Measurements from ENCODE around the gene SUPT20H.

SUPT20H gene

DNA sequence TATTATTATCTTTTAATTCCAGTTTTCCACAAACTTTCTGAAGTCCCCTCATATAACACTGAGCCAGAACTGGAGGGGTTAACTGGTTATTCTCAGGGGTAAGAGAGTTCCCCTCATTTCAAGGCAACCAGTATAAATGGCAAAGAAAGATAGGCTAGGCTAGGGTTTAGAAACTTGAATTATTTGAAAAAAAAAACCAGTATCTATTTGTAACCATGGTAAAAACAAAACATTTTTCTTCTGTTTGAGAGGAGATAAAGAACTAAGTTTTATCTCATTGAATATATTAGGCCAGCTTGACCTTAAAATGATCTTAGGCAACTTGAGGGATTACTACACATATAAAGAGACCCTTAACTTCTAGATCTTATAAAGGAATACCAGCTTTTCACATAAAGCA is 19.6 kb downstream of the SUPT20H start:
- CTCF ChIA-PET, result no interaction called here

DNA sequence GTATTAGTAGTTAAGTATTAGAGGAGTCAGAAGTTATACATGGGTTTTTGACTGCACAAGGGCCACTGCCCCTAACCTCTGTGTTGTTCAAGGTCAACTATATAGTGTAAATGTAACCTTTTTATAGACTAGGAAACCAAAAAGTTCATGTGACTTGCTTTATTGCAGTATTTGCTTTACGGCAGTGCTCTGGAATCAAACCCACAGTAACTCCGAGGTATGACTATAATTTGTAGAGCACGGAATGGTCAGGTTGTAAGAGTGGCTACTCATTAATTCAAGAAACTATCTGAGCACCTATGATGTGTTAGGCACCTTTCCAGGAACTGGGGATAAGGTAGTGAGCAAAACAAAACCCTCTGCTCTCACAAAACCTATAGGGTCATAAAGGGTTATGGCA is 22.2 kb downstream of the SUPT20H start:
- no peak for DNase-seq (ENCODE audit: extremely low spot score)
- TF ChIP-seq LEF1 (IDR thresholded peaks at IDR 0.05; ENCODE audit: borderline replicate concordance) (no peak), TARDBP (IDR thresholded peaks at IDR 0.05) (no peak), FOXK2 (IDR thresholded peaks at IDR 0.05) (no peak), HDGF (IDR thresholded peaks at IDR 0.05; ENCODE audit: borderline replicate concordance) (no peak), CTBP1 (IDR thresholded peaks at IDR 0.05; ENCODE audit: borderline replicate concordance) (no peak), BHLHE40 (IDR thresholded peaks at IDR 0.05; ENCODE audit: borderline replicate concordance) (no peak), SUZ12 (IDR thresholded peaks at IDR 0.05) (no peak), FOXM1 (IDR thresholded peaks at IDR 0.05; ENCODE audit: borderline replicate concordance) (no peak)
- TF ChIP-seq, protein P1, sequence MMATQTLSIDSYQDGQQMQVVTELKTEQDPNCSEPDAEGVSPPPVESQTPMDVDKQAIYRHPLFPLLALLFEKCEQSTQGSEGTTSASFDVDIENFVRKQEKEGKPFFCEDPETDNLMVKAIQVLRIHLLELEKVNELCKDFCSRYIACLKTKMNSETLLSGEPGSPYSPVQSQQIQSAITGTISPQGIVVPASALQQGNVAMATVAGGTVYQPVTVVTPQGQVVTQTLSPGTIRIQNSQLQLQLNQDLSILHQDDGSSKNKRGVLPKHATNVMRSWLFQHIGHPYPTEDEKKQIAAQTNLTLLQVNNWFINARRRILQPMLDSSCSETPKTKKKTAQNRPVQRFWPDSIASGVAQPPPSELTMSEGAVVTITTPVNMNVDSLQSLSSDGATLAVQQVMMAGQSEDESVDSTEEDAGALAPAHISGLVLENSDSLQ (IDR thresholded peaks at IDR 0.05), result no peak
- CTCF ChIA-PET, result no interaction called here
- POLR2A ChIA-PET, result no interaction called here

More for the DNA sequence above, 19.6 kb downstream of the SUPT20H start:
- no peak for DNase-seq (ENCODE audit: extremely low spot score)
- no peak for TF ChIP-seq FOXM1 (IDR thresholded peaks at IDR 0.05; ENCODE audit: borderline replicate concordance)
- no peak for TF ChIP-seq ZNF384 (IDR thresholded peaks at IDR 0.05)
- no peak for TF ChIP-seq LEF1 (IDR thresholded peaks at IDR 0.05; ENCODE audit: borderline replicate concordance)
- TF ChIP-seq TARDBP (IDR thresholded peaks at IDR 0.05), result no peak
- TF ChIP-seq FOXA1 (IDR thresholded peaks at IDR 0.05), result no peak
- no peak for TF ChIP-seq CTBP1 (IDR thresholded peaks at IDR 0.05; ENCODE audit: borderline replicate concordance)
- TF ChIP-seq SP1 (IDR thresholded peaks at IDR 0.05), result no peak
- TF ChIP-seq FOXK2 (IDR thresholded peaks at IDR 0.05), result no peak
- TF ChIP-seq ARNT (IDR thresholded peaks at IDR 0.05), result no peak
- TF ChIP-seq, protein P1 (IDR thresholded peaks at IDR 0.05), result no peak
- TF ChIP-seq HDGF (IDR thresholded peaks at IDR 0.05; ENCODE audit: borderline replicate concordance), result no peak
- no peak for TF ChIP-seq SUZ12 (IDR thresholded peaks at IDR 0.05)
- no peak for TF ChIP-seq ELF4 (IDR thresholded peaks at IDR 0.05)
- no peak for TF ChIP-seq BHLHE40 (IDR thresholded peaks at IDR 0.05; ENCODE audit: borderline replicate concordance)
- no peak for TF ChIP-seq L3MBTL2 (conservative IDR thresholded peaks at IDR 0.05)
- TF ChIP-seq NFRKB (IDR thresholded peaks at IDR 0.05), result no peak
- POLR2A ChIA-PET, result no interaction called here

DNA sequence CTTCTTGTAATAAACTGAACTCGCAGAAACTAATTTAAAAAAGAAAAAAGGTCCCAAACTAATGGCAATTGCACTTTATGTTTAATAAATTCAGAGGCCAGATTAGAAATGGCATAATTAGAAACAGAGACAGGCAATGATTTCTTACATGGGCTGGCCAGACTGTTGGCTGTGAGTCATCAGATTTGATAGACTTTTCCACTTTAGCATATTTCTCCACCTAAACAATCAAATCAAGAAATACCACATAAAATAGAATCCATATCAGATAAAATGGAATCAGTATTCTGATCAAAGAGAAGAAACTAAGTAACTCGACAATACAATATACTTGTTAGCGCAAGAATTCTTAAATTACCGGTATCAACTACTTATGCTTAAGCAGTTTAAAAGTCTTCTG is 29.9 kb downstream of the SUPT20H start:
- no peak for DNase-seq (ENCODE audit: extremely low spot score)

DNA sequence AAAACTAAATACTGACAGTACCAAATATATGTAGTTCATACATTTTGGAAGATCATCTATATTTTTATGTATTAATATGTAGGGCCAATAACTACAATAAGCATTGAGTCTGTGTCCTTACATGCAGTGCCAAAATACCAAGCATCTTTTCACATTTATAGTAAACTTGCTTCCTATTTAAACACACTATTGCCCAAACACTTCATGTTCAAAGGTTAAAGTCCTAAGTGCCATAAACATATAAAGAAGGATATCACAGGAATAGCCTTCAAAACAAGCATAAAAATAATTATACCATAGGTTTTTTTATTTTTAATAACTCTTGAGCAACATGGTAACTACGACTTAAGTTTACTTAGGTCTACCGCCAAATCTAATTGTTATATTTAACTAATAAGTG is 31.8 kb downstream of the SUPT20H start:
- DNase-seq (ENCODE audit: extremely low spot score), result no peak
- ChIA-PET POLR2A (no interaction called here), CTCF (interaction anchor here (0.6 kb wide), 1 partner anchor 19 kb away, joined by 3 read pairs; no protein-coding TSS in a partner anchor)
- TF ChIP-seq L3MBTL2 (conservative IDR thresholded peaks at IDR 0.05) (no peak), SP1 (IDR thresholded peaks at IDR 0.05) (no peak), TARDBP (IDR thresholded peaks at IDR 0.05) (no peak)

More for the DNA sequence above, 29.9 kb downstream of the SUPT20H start:
- ChIA-PET POLR2A (interaction anchor here (1.1 kb wide), 1 partner anchor 30 kb away, joined by 3 read pairs; no protein-coding TSS in a partner anchor), CTCF (no interaction called here)
- TF ChIP-seq L3MBTL2 (conservative IDR thresholded peaks at IDR 0.05) (no peak), CTBP1 (IDR thresholded peaks at IDR 0.05; ENCODE audit: borderline replicate concordance) (no peak), LEF1 (IDR thresholded peaks at IDR 0.05; ENCODE audit: borderline replicate concordance) (no peak), ELF4 (IDR thresholded peaks at IDR 0.05) (no peak), FOXA1 (IDR thresholded peaks at IDR 0.05) (no peak)

DNA sequence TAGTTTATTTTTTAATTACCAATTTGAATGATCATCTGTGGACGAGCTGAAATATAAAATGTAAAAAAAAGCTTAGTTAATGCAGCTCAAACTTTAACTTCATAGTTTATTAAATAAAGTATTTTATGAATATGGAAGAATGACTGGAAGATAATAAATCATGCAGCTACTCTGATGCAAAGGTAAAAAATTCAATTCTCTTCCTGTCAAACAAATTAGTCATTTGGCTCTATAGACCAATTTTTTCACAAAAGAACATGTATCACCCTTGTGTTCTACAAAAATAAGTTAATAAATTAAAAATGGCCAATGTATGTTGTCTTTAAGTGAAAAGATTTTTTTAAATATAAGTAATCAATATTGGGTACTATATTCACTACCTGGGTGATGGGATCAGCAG is 32.7 kb downstream of the SUPT20H start:
- ChIA-PET POLR2A (no interaction called here), CTCF (no interaction called here)
- no peak for DNase-seq (ENCODE audit: extremely low spot score)
- TF ChIP-seq ZNF384 (IDR thresholded peaks at IDR 0.05) (no peak), ARNT (IDR thresholded peaks at IDR 0.05) (no peak), SP1 (IDR thresholded peaks at IDR 0.05) (no peak), FOXA1 (IDR thresholded peaks at IDR 0.05) (no peak), NFRKB (IDR thresholded peaks at IDR 0.05) (no peak), CTBP1 (IDR thresholded peaks at IDR 0.05; ENCODE audit: borderline replicate concordance) (no peak), LEF1 (IDR thresholded peaks at IDR 0.05; ENCODE audit: borderline replicate concordance) (no peak), HDGF (IDR thresholded peaks at IDR 0.05; ENCODE audit: borderline replicate concordance) (no peak), TARDBP (IDR thresholded peaks at IDR 0.05) (no peak), SUZ12 (IDR thresholded peaks at IDR 0.05) (no peak)
- TF ChIP-seq, protein P1 (IDR thresholded peaks at IDR 0.05), result no peak

DNA sequence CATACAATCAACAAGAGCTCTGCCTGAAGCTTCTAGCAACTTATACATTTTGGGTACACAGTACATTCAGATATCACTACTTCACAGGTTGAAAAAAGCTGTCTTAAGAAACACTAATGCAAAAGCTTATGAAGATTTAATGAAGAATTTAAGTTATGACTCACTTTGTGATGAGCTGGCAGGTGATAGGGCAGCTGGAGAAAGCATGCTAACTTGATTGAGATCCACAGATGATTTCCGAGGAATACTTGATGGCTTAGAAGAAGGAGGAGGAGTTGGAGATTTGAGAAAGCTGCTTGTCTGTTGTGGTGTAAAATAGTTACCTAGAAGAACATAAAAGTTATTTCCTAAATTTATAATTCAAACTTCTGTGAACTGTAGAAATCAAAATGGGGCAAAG is 35.6 kb downstream of the SUPT20H start:
- POLR2A ChIA-PET, result interaction anchor here (1.3 kb wide), 1 partner anchor 24 kb away, joined by 3 read pairs; no protein-coding TSS in a partner anchor
- TF ChIP-seq FOXM1 (IDR thresholded peaks at IDR 0.05; ENCODE audit: borderline replicate concordance) (no peak), NFRKB (IDR thresholded peaks at IDR 0.05) (no peak), LEF1 (IDR thresholded peaks at IDR 0.05; ENCODE audit: borderline replicate concordance) (no peak), SP1 (IDR thresholded peaks at IDR 0.05) (no peak), HDGF (IDR thresholded peaks at IDR 0.05; ENCODE audit: borderline replicate concordance) (no peak)
- TF ChIP-seq, protein P1 (IDR thresholded peaks at IDR 0.05), result no peak
- CTCF ChIA-PET, result no interaction called here
- no peak for DNase-seq (ENCODE audit: extremely low spot score)
